ENCODE results near the gene NELFA. TPM values are rescaled to one million over a fixed set of nuclear protein-coding genes. Genes with fewer than 3 reads are reported as not detected.

Gene NELFA
- total RNA-seq, 1 experiment from 2014 or later = 56.1 TPM

GRCh38 chr4:1932736-1933135 lies 76.0 kb downstream of the NELFA start:
- no peak overlapping the region for H3K27ac ChIP-seq (ENCODE audit: low read depth, low read length)
- peaks cover 4 to 19% of the 10 kb centered on the region in 2 experiments; a peak in 2 of 4 replicates for H3K4me1 ChIP-seq (ENCODE audit: control insufficient read depth in 1 of 2, insufficient read depth in 2 of 2, low read length in 2 of 2)
- RAD21 ChIA-PET (ENCODE audit: low non-redundant PET in 1 of 2, low total read pairs in 2 of 2, uncharacterized antibody in 2 of 2, unreplicated experiment in 2 of 2) = no interaction called here
- CTCF ChIA-PET = no interaction called here
- peaks cover 11 to 24% of the 10 kb centered on the region in 2 experiments; a peak in 3 of 4 replicates for H3K36me3 ChIP-seq (ENCODE audit: control insufficient read depth in 1 of 2, insufficient read depth in 2 of 2, low read length in 2 of 2)
- H3K4me2 ChIP-seq (ENCODE audit: low read length) = no peak overlapping the region
- H3K79me2 ChIP-seq (ENCODE audit: insufficient read depth, low read length) = peaks cover 53% of the 10 kb centered on the region
- no peak for ATAC-seq
- no peaks in the 10 kb centered on the region for H3K9me2 ChIP-seq (ENCODE audit: insufficient read depth)
- no TSS peak for BruUV-seq (replicated peaks)
- no peak for TF ChIP-seq CBX3 (IDR thresholded peaks at IDR 0.05; ENCODE audit: low read depth)
- no peak for TF ChIP-seq YY1 (IDR thresholded peaks at IDR 0.05; ENCODE audit: extremely low read depth, insufficient replicate concordance, low read depth, low read length)
- TF ChIP-seq, protein P1, sequence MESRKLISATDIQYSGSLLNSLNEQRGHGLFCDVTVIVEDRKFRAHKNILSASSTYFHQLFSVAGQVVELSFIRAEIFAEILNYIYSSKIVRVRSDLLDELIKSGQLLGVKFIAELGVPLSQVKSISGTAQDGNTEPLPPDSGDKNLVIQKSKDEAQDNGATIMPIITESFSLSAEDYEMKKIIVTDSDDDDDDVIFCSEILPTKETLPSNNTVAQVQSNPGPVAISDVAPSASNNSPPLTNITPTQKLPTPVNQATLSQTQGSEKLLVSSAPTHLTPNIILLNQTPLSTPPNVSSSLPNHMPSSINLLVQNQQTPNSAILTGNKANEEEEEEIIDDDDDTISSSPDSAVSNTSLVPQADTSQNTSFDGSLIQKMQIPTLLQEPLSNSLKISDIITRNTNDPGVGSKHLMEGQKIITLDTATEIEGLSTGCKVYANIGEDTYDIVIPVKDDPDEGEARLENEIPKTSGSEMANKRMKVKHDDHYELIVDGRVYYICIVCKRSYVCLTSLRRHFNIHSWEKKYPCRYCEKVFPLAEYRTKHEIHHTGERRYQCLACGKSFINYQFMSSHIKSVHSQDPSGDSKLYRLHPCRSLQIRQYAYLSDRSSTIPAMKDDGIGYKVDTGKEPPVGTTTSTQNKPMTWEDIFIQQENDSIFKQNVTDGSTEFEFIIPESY (IDR thresholded peaks at IDR 0.05; ENCODE audit: extremely low read depth, insufficient replicate concordance, low read length) = no peak
- no peak for TF ChIP-seq ZFX (IDR thresholded peaks at IDR 0.05)
- TF ChIP-seq EGR1 (IDR thresholded peaks at IDR 0.05; ENCODE audit: low read depth) = no peak
- TF ChIP-seq CEBPB (IDR thresholded peaks at IDR 0.05; ENCODE audit: low read depth) = no peak
- TF ChIP-seq TCF7L2 (IDR thresholded peaks at IDR 0.05; ENCODE audit: borderline replicate concordance, extremely low read depth, insufficient read depth, insufficient read length) = no peak
- TF ChIP-seq, protein P2, sequence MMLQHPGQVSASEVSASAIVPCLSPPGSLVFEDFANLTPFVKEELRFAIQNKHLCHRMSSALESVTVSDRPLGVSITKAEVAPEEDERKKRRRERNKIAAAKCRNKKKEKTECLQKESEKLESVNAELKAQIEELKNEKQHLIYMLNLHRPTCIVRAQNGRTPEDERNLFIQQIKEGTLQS (IDR thresholded peaks at IDR 0.05) = no peak
- TF ChIP-seq RAD21 (IDR thresholded peaks at IDR 0.05; ENCODE audit: low read depth) = no peak
- TF ChIP-seq POLR2AphosphoS5 (IDR thresholded peaks at IDR 0.05; ENCODE audit: low read depth, low read length) = no peak
- no peak for TF ChIP-seq SRF (IDR thresholded peaks at IDR 0.05; ENCODE audit: low read depth)
- no peak overlapping the region for H3K9ac ChIP-seq (ENCODE audit: low read length)
- DNase-seq (ENCODE audit: low read depth, low spot score) = no peak
- H3K4me3 ChIP-seq (replicated peaks in 1 of 2; ENCODE audit: low read depth in 1 of 2, low read length in 2 of 2) = no peak overlapping the region
- H3K9me3 ChIP-seq (ENCODE audit: control insufficient read depth in 1 of 2, insufficient read depth in 1 of 2, low read depth in 1 of 2, low read length in 2 of 2) = no peaks in the 10 kb centered on the region
- H4K20me1 ChIP-seq (ENCODE audit: insufficient read depth) = peaks cover 7% of the 10 kb centered on the region; the same call in 1 of the 2 replicates
- POLR2A ChIA-PET = no interaction called here
- no peaks in the 10 kb centered on the region for H3K27me3 ChIP-seq (ENCODE audit: insufficient read depth, low read length)
- intact Hi-C loops (cut with micrococcal nuclease) = no loop called here
- H2AFZ ChIP-seq (ENCODE audit: low read depth, low read length, poor library complexity, severe bottlenecking) = no peak overlapping the region

MicroRNAs within 50 kb of the gene (microRNA counts, 767-probe panel; counts per million panel counts)
- microRNA hsa-miR-943 = not detected

Small RNA genes lying within 50 kb of the gene (microRNA-seq; reads per million reads assigned to microRNA genes)
- gene MIR943 (ENCODE audit: borderline number of aligned reads) = not detected

Other genes with a start within 250 kb of the NELFA start
- 31.7 TPM for gene FGFR3, start 215.7 kb downstream of the NELFA start, total RNA-seq (2021; ENCODE audit: unreplicated experiment)
- 67.3 TPM for gene LETM1, start 152.8 kb downstream of the NELFA start, total RNA-seq (2021; ENCODE audit: unreplicated experiment)
- 145 TPM for gene NSD2, start 137.6 kb downstream of the NELFA start, total RNA-seq (2021; ENCODE audit: unreplicated experiment)
- gene NAT8L, start 50.4 kb upstream of the NELFA start, total RNA-seq (2021; ENCODE audit: unreplicated experiment) = 9.2 TPM
- 17.3 TPM for gene HAUS3, start 233.1 kb upstream of the NELFA start, total RNA-seq (2021; ENCODE audit: unreplicated experiment)
- gene POLN, start 233.1 kb upstream of the NELFA start, total RNA-seq (2021; ENCODE audit: unreplicated experiment) = 3.1 TPM

Measured in HCT116 (cell line).